NCI-H446 (cell line): ENCODE measurements around the gene PBX4.

Experiments used
- DNase-seq, 2 experiments: peaks; one replicate each; lab custom pipeline; 2025; lab: John Stamatoyannopoulos, UW

The PBX4 gene

GRCh38 chr19:19525611-19526380 lies 92.7 kb downstream of the PBX4 start:
- DNase-seq = no peak

DNA sequence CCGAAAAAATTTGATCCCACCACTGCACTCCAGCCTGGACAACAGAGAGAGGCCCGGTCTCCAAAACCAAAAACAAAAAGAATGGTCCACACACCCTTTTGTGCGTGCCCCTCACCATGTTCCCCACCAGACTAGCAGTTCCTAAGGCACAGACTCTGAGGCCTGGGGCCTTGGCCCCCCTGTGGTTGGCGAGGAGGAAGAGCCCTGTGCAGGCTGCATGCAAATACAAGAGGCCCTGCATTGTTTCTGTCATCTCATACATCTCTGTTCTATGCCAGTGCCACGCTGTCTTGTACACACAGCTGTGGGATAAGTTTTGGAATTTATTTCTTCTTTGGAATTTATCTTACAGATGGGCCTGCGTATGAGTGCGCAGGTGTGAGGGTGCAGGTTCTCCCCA lies 94.4 kb downstream of the PBX4 start:
- no peak for DNase-seq

DNA sequence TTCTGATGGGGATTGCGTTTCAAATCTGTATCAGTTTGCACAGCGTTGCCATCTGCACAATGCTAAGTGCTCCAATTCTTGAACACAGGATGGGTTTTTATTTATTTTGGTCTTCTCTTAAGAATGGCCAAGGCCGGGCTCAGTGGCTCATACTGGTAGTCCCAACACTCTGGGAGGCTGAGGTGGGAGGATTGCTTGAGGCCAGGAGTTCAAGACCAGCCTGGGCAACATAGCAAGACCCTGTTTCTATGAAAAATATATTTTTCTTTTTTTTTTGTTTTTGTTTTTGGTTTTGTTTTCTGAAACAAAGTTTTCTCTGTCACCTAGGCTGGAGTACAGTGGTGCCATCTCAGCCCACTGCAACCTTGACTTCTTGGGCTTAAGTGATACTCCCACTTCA lies 95.3 kb downstream of the PBX4 start:
- DNase-seq = no peak

DNA sequence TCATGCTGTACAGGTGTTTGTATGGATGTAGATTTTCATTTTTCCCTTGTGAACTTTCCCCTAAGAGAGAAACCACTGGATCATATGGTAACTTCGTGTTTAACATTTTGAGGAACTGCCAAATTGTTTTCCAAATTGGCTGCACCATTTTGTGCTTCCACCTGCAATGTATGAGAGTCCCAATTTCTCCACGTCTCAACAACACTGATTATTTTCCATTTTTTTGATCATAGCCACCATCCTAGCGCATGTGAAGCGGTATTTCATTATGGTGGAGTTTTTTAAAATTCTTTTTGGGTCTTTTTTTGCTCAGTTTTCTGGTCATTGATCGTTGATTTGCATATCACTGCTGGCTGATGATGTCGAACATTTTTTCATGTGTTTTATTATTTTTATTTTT lies 97.5 kb downstream of the PBX4 start:
- DNase-seq = no peak

DNA sequence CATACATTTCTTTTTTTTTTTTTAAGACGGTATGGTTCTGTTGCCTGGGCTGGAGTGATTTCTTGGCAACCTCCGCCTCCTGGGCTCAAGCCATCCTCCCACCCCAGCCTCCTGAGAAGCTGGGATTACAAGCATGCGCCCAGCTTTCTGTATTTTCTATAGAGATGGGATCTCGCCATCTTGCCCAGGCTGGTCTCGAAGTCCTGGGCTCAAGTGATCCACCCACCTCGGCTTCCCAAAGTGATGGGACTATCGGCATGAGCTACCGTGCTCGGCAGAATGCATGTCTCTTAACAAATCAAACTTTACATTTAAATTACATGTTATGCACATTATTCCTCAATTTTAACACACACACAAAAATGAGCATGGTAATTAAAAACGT lies 101.3 kb downstream of the PBX4 start:
- no peak for DNase-seq

- DNase-seq = peak; percentile 92 to 96
Measured at GRCh38 chr19:19515642-19516519, 102.6 kb downstream of the PBX4 start, which contains the start of gene NDUFA13. NDUFA13 (plus strand) TSS chr19:19516225; CDS start chr19:19516239, 14 bp downstream.

DNA sequence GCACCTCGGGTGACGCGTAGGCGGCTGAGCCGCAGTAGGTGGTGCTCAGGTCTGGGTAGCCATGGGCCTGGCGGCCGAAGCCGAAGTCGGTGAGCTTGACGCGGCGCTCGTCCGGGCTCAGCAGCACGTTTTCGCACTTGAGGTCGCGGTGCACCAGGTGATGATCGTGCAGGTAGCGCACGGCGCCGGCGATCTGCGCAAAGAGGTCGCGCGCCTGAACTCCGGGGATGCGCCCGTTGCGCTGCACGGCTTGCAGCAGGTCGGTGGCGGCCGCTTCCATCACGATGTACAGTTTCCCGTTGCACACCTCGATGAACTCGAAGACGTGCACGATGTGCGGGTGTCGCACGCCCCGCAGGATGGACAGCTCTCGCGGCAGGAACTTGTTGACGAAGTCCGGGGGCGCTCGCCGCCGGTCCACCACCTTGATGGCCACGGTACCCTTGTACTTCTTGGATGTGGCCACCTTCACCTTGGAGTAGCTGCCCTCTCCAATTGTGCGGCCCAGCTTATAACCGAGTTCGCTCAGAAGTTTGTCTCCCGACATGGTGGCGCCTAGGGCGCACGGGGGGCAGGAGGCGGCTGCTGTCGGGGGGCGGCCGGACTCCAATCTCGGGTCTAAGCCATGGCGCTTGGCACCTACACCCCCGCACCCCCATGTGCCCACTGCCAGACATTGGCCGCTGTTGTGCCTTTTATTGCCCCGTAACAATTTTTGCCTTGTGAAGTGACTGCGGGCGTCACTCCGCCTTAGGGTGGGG lies 103.4 kb downstream of the PBX4 start, which contains the start of gene TSSK6:
Gene TSSK6, minus strand, starts transcription at position 668 of the 761 bp plus-strand sequence. Its CDS starts 121 bp downstream, at position 547.
- no peak for DNase-seq

DNA sequence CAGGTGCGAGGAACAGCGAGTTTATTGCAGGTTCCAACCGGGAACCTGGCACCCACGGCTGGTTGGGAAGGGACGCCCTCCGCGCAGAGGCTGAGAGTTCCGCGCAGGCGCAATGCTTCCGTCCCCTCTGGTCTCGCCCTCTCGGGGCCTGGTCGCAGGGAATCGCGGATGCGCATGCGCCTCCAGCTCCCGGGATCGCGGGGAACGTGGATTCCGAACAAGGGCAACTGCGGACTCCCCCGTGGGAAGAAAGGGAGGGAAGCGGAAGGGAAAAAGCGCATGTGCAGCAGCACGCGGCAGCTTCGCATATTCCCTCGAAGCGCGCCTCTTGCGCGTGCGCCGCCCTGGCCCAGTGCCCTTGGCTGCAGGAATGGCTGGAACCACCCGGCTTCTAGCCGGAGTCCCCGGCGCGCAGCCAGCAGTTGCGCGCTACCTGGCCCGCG lies 104.3 kb downstream of the PBX4 start:
- DNase-seq = no peak

- DNase-seq = no peak
Measured at GRCh38 chr19:19513682-19514081, 104.8 kb downstream of the PBX4 start.
